Stimulated activated CD4-positive, alpha-beta T cell treated with anti-CD3 and anti-CD28 coated beads, TNF-alpha, amount 100 ng/mL, for 48 hours (primary cell): ENCODE results near the gene CTSD.
"Not testable (repeated sequence)": the region's sequence is repeated elsewhere in the genome, so short reads cannot be mapped to it uniquely, and the experiment has no call there.

Experiments used
- DNase-seq, 3 donors: peaks; one replicate each; pipeline ENCODE4 v3.0.0-alpha.2; 2020; ENCODE audit warnings: low read depth in 3 of 3

Gene CTSD

GRCh38 chr11:1770061-1770460, 6.3 kb upstream of the CTSD start:
- DNase-seq = no peak

DNA sequence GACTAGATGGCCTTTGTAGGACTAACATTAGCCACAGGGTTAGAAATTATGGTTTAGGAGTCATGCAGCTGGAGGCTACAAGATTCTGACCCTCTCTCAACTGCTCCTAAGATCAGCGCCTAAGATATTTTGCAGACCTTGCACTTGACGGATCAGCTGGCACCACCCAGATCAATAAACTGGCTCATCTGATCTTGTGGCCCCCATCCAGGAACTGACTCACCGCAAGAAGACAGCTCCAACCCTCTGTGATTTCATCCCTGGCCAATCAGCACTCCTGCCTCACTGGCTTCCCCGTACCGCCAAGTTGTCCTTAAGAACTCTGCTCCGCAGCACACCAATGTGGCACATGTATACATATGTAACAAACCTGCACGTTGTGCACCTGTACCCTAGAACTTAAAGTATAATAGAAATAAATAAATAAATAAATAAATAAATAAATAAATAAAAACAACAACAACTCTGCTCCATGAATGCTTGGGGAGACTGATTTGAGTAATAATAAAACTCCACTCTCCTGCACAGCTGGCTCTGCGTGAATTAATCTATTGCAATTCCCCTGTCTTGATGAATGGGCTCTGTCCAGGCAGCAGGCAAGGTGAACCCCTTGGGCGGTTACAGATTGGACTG, 5.7 kb upstream of the CTSD start:
- DNase-seq = not testable (repeated sequence)

- no peak for DNase-seq
Observed at GRCh38 chr11:1768141-1768469, 4.4 kb upstream of the CTSD start.

GRCh38 chr11:1767399-1768140, 3.8 kb upstream of the CTSD start:
- no peak for DNase-seq

GRCh38 chr11:1766719-1767398, 3.1 kb upstream of the CTSD start:
- no peak for DNase-seq

DNA sequence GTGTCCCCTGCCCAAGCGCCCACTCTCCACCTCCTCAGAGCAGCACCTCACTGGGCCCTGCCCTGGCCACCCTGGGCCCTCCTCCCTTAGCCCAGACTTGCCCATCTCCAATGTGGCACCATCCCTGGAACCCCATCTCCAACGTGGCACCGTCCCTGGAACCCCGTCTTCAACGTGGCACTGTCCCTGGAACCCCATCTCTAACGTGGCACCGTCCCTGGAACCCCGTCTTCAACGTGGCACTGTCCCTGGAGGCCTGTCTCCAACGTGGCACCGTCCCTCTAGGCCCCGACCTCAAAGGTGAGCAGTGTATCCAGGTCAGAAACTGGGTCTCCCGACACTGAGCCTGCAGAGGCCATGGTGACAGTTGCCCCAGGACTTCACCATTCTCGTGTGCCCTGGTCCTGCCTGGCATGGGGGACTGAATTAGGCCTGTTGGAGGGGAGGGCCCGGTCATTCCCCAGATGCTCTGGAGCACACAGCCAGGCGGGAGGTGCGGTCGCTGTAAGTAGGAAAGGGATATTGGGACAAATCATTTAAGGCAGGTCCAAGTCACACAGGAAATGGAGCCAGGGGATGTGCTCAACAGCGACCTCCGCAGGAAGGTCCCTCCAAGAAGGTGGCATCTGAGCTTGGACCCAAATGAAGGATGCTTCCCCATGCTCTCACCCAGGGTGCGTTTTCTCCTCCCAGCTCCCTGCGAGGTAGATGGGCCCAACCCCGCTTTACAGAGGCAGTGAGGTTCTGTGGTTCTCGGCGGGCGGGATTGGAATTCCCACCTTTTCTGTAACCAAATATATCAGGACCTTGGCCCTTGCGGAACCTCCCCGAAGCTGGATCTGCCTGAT, 2.4 kb upstream of the CTSD start:
- DNase-seq = no peak

DNA sequence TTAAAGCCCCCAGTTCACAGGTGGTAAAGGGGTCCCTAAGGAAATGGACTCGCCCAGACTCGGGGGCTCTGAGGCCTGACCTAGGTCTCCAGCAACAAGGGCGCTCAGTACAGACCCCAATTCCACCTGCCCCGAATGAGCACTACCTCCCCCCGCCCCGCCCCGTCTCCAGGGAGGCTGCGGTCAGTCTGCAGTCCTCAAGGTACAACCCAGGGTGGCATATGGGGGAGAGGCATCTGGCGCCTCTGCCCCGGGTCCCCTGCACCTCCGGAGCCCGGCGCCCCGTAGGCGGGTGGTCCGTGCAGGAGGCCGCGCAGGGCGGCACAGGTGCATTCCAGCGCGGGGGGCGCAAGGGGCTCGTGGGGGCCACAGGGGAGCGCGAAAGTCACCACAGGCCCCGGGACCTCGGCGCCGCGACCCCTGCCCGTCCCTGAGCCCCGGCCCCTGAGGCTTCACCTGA, 361 bp downstream of the CTSD start:
- DNase-seq = no peak

DNA sequence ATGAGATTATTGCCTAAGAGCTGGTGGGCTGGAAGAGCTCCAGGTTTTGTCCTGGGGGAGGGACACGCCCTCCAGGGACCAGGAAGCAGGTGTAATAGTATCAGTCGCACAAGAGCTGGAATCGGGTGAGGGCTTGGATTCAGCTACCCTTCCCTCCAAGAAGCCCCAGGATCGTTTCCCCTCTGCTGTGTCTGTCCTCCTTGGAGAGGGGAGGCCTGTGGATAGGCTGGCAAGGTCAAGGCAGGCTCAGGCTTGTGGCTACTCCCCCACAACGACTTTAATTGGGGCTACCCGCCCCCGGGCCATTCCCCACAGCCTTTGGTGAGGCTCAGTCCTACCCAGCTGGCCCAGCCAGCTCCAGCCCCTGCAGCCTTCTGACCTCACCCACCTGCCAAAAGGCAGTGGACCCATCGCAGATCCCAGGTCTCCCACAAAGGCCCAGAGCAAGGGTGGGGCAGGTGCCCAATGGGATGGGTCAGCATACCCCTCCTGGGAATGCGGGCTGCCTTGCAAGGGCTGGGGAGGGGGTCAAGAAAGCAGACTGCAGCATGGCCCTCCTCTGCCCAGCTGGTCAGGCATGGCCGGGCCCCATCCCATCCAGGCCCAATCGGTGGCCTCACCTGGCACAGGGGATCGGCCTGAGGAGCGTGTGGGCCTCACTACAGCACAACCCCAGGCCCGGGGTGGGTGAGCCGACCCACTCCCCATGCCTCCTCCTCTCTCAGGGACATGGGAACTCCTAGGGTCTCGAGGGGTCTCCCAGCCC, 1.0 kb downstream of the CTSD start:
- DNase-seq = no peak

DNA sequence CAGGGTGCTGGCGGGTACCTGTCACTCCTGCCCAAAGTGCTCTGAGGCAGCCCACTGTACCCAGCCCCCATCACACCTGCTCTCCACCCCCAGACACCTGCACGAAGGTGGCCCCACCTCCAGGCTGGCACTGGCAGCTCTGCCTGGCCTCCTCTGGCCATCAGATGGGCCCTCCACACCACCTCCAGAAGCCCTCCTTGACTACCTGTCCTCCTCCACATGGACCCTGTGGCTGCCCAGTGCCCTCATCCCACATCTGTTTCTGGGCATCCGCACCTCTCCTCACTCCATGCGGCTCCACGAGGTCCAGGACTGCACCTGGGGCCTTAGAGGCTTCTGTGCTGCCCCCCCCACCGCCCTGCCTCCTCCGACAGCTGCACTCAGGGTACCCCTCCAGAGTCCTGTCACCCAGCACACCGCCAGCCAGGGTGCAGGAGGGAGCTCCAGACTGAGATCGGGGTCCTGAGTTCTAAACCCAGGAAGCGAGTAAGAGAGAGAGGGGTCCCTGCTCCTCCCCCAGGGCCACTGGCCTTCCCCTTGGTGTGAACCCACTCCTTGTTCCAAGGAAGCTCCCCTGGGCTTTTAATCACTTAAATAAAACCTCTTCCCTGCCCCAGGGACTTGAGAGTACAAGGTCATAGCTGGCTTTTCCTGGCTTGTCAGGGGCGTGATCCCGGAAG, 1.7 kb downstream of the CTSD start:
- DNase-seq = no peak

DNA sequence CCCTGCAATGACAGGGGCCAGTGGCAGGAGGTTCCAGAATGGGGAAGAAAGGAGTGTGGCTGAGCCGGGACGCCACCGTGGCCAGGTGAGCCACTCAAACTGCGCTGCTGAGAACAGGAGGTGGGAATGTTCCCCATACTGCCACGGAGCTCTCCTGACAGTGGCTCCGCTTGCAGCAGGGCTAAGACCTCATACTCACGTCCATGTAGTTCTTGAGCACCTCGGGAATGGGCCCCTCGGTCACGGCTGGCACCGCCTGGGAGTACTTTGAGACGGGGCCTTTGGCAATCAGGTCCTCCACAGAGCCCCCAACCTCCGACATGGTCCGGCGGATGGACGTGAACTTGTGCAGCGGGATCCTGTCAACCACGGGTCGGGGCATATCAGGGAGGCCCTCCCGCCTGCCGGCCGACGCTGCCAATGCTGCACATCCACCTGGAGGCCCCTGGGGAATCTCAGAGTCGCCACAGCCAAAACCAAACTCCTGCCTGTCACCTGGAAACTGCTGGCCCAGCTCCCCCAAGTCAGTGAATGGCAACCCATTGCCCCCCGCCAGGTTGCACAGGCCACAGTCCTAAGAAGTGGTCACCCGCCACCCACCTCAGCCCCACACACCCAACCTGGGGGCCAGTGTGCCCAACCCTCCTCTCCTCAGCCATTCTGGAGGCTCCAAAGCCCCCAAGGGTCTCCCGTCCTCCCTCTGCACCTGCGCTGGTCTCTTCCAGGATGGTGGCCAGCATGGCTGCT, 2.4 kb downstream of the CTSD start:
- no peak for DNase-seq

GRCh38 chr11:1760351-1761109, 3.2 kb downstream of the CTSD start:
- DNase-seq = no peak

GRCh38 chr11:1759851-1760220, 3.9 kb downstream of the CTSD start:
- DNase-seq = no peak

DNA sequence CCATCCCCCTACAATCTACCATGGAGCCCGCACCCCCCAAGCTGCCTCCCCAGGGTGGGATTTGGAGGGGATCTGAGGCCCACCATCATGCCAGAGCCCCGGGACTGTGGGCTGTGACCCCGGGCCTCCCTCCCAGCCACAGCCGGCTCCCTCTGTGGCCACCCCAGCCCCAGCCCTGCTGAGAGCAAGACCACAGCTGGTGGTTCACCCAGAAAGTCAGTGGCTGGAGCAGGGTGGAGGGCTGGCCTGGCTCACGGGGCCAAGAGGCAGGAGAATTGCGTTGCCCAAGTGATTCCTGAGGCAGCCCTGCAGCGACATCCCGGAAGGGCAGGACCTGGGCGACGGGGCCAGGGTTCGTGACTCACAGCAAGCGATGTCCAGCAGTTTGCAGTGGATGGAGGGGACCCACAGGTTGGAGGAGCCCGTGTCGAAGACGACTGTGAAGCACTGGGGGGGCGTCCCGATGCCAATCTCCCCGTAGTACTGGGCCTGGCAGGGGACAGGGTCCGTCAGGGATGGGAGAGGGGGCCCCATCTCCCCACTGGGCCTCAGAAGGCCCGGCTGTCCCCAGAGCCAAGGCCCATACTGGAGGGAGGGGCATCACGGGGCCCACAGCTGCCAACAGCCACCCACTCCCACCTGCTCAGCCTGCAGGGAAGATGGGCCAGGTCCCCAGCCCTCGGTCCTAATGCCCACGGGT, 4.4 kb downstream of the CTSD start:
- DNase-seq = no peak

GRCh38 chr11:1758611-1759150, 5.0 kb downstream of the CTSD start:
- no peak for DNase-seq

- DNase-seq = no peak
Observed at GRCh38 chr11:1757861-1758610, 5.7 kb downstream of the CTSD start.

GRCh38 chr11:1756791-1757771, 6.6 kb downstream of the CTSD start:
- no peak for DNase-seq
